Right lobe of liver (tissue), 6 donors: ENCODE measurements around the gene KCNMA1. TPM values are rescaled to one million over a fixed set of nuclear protein-coding genes. Genes with fewer than 3 reads are reported as not detected.

ENCODE experiments used
- ATAC-seq, 4 donors: fragments of 200-7000 bp; cut with Tn5 transposase; one replicate each; pipeline ENCODE4 v1.9.1; 2020; ENCODE audit warnings: mild to moderate bottlenecking in 4 of 4, moderate library complexity in 4 of 4
- DNase-seq, 3 donors: peaks; one replicate each; pipeline ENCODE4 v3.0.0-alpha.2; 2020
- H3K27ac ChIP-seq, 3 donors: fragments of 200-600 bp; one replicate each; pipeline ENCODE4 v1.8.0; 2022
- H3K27me3 ChIP-seq, 2 donors: fragments of 200-600 bp; one replicate each; pipeline ENCODE4 v1.8.0; 2022
- H3K36me3 ChIP-seq, 4 donors: fragments of 200-600 bp; sonication (generic) in 1 of 4; one replicate each; pipeline versions ENCODE4 v1.5.1 to v1.8.0; 2017 to 2022; ENCODE audit warnings: control low read depth in 1 of 4
- H3K4me1 ChIP-seq, 4 donors: fragments of 200-600 bp; sonication (generic) in 1 of 4; one replicate each; pipeline versions ENCODE4 v1.5.1 to v1.8.0; 2017 to 2022; ENCODE audit warnings: control low read depth in 1 of 4
- H3K4me3 ChIP-seq, 3 donors: fragments of 200-600 bp; one replicate each; pipeline ENCODE4 v1.8.0; 2022
- H3K9me3 ChIP-seq, 4 donors: fragments of 200-600 bp; sonication (generic) in 1 of 4; one replicate each; pipeline versions ENCODE4 v1.5.1 to v1.8.0; 2017 to 2022; ENCODE audit warnings: control low read depth in 1 of 4
- POLR2A ChIP-seq: fragments of 450-650 bp; IDR thresholded peaks from one replicate; pipeline ENCODE4 v1.6.1; 2017; ENCODE audit warnings: antibody characterized with exemption, mild to moderate bottlenecking
- WGBS: methylation state at CpG from one replicate; pipeline ENCODE4 v1.1.6; 2018; ENCODE audit warnings: low coverage, low lambda C conversion rate; ENCODE audit not compliant: insufficient coverage; ENCODE audit errors: missing lambda C conversion rate; 5-methylcytosine and 5-hydroxymethylcytosine counted together
- intact Hi-C, 2 donors: fragments of 100-400 bp; cut with DNase I; formaldehyde crosslinking; loops; one replicate each; pipeline versions ENCODE4 v1.11.2 to v1.14.1; 2022
- total RNA-seq, 6 experiments: library from RNA; depleted of rRNA in 2 of 6; stranded (reverse); fragments of >200 nt in 2 of 6; fragmentation: NEBNext Ultra II Directional in 3 of 6; extraction: Animal tissue kit (Norgen Biotek cat#: 25700) in 3 of 6; gene quantifications; one replicate each; pipeline versions ENCODE4 v1.1.0 to v1.2.4, GENCODE V29; 2016 to 2023
- TF ChIP-seq, protein P1 (sequence below), 4 donors: fragments of 200-600 bp in 3 of 4; fragments of 450-650 bp in 1 of 4; IDR thresholded peaks; one replicate each; pipeline versions ENCODE4 v1.5.1 to v1.8.0; 2016 to 2022; ENCODE audit warnings: antibody characterized with exemption in 4 of 4, mild to moderate bottlenecking in 2 of 4
- donor health status: DM: no; HTN: yes; CAD: no.
- donor health status: DM: no; HTN: no; CAD: no.
- donor health status: DM: no; HTN: no; CAD: no.
- donor health status: DM: no; HTN: yes; CAD: no.
- donor health status: DM: no; HTN: yes; CAD: no.

Gene KCNMA1
- total RNA-seq, 6 experiments from 2014 or later: 5.7 to 48.0 (median 15.1) TPM

DNA sequence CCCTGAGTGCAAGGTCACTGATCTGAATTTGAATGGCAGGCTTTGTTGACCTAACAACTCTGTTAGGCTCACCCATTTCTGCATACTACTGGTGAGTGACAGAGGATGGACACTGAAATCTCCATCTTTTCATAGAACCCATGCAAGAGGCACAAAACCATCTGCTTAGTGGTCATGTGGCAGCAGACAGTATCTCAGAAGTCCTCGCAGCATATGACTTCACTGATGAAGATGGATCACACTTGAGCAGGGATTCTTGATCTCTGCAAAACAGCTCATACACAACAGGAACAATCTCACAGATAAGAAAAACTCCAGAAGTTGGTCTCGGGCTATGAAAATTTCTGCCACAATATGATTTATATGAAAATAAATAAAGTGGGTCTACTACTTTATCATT lies 487.9 kb downstream of the KCNMA1 start:
- WGBS: 88% methylated on average over 2 of the region's 2 CpGs
- DNase-seq: no peak
- H3K27me3 ChIP-seq: no peaks in the 10 kb centered on the region
- no peak for ATAC-seq
- intact Hi-C loops: no loop called here
- H3K9me3 ChIP-seq: no peaks in the 10 kb centered on the region
- no peaks in the 10 kb centered on the region for H3K4me1 ChIP-seq
- H3K27ac ChIP-seq: no peak overlapping the region
- no peaks in the 10 kb centered on the region for H3K36me3 ChIP-seq
- H3K4me3 ChIP-seq: no peak overlapping the region
- no peak for TF ChIP-seq POLR2A
- TF ChIP-seq, protein P1, sequence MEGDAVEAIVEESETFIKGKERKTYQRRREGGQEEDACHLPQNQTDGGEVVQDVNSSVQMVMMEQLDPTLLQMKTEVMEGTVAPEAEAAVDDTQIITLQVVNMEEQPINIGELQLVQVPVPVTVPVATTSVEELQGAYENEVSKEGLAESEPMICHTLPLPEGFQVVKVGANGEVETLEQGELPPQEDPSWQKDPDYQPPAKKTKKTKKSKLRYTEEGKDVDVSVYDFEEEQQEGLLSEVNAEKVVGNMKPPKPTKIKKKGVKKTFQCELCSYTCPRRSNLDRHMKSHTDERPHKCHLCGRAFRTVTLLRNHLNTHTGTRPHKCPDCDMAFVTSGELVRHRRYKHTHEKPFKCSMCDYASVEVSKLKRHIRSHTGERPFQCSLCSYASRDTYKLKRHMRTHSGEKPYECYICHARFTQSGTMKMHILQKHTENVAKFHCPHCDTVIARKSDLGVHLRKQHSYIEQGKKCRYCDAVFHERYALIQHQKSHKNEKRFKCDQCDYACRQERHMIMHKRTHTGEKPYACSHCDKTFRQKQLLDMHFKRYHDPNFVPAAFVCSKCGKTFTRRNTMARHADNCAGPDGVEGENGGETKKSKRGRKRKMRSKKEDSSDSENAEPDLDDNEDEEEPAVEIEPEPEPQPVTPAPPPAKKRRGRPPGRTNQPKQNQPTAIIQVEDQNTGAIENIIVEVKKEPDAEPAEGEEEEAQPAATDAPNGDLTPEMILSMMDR (IDR thresholded peaks at IDR 0.05): no peak

DNA sequence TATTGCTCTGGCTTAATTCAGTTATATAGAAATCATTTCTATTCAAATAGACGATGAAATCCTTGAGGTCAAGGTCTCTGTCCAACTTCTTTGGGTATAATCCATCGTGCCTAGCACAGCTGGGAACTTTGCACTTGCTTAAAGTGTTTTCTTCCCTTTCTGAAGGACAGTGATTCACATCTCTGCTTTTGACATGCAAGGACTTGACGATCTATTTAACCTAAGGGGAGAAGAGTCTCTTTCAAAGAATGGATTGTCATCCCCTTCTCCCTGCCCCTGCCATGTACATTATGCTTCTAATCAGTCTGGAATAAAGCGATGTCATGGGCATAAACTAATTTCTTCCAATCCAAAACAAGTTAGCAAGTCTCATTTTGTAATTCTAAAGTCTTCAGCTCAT lies 488.6 kb downstream of the KCNMA1 start:
- no peaks in the 10 kb centered on the region for H3K27me3 ChIP-seq
- H3K27ac ChIP-seq: no peak overlapping the region
- H3K36me3 ChIP-seq: no peaks in the 10 kb centered on the region
- H3K4me1 ChIP-seq: no peaks in the 10 kb centered on the region
- TF ChIP-seq, protein P1 (IDR thresholded peaks at IDR 0.05): no peak
- TF ChIP-seq POLR2A: no peak
- DNase-seq (no peak), ATAC-seq (no peak)
- no peaks in the 10 kb centered on the region for H3K9me3 ChIP-seq
- no peak overlapping the region for H3K4me3 ChIP-seq
- intact Hi-C loops: no loop called here
- WGBS: 67% methylated on average over 4 of the region's 4 CpGs

DNA sequence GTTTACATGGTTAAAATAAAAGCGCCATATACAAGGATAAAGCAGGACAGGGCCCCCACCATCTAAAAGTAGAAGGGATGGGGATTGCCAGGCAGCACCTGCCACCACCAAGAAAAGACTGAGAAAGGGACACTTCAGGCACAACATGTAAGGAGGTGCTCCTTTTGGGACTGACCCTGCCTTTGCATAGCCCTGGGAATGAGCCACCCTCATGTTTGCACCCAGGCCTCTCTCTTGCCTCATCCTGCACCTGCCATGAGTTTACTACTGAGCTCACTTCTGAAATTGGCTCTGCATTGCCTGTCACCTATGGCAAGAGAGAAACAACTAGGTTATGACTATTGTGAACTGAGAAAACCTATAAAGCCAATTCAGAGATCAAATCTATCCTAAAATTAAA lies 489.7 kb downstream of the KCNMA1 start:
- no peaks in the 10 kb centered on the region for H3K4me1 ChIP-seq
- 100% methylated on average over 1 of the region's 1 CpG for WGBS
- no peaks in the 10 kb centered on the region for H3K27me3 ChIP-seq
- no peaks in the 10 kb centered on the region for H3K9me3 ChIP-seq
- TF ChIP-seq POLR2A: no peak
- TF ChIP-seq, protein P1 (IDR thresholded peaks at IDR 0.05): no peak
- intact Hi-C loops: no loop called here
- H3K27ac ChIP-seq: no peak overlapping the region
- ATAC-seq (no peak), DNase-seq (no peak)
- H3K4me3 ChIP-seq: no peak overlapping the region
- no peaks in the 10 kb centered on the region for H3K36me3 ChIP-seq

GRCh38 chr10:77146712-77147336 lies 490.8 kb downstream of the KCNMA1 start:
- H3K36me3 ChIP-seq: no peaks in the 10 kb centered on the region
- no peaks in the 10 kb centered on the region for H3K27me3 ChIP-seq
- no peak overlapping the region for H3K27ac ChIP-seq
- no peak for ATAC-seq
- H3K4me3 ChIP-seq: no peak overlapping the region
- no peaks in the 10 kb centered on the region for H3K9me3 ChIP-seq
- intact Hi-C loops: no loop called here
- H3K4me1 ChIP-seq: no peaks in the 10 kb centered on the region
- 70% methylated on average over 5 of the region's 5 CpGs for WGBS
- no peak for DNase-seq
- no peak for TF ChIP-seq POLR2A
- TF ChIP-seq, protein P1 (IDR thresholded peaks at IDR 0.05): no peak

DNA sequence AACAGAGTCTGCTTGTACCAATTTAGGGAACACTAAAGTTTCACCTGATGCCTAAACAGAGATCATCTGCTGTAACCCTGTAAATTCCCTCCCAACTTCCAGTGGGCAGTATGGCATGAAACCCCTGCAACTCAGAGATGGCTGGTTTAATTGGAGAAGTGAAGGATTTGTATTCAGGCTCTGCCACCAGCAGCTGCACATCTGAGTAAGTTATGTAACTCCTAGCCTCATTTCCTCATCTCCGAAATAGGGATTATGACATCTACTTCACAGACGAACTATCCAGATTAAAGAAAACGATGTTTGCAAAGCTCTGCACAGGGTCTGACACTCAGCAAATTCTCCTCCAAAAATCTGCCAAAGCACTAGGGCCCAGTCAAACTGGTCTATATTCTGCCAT lies 493.0 kb downstream of the KCNMA1 start:
- intact Hi-C loops: no loop called here
- ATAC-seq: no peak
- WGBS: 47% methylated on average over 3 of the region's 3 CpGs

More for the DNA sequence above, 493.0 kb downstream of the KCNMA1 start:
- H3K27me3 ChIP-seq: no peaks in the 10 kb centered on the region
- no peaks in the 10 kb centered on the region for H3K4me1 ChIP-seq
- DNase-seq: no peak
- H3K4me3 ChIP-seq: no peak overlapping the region
- H3K36me3 ChIP-seq: no peaks in the 10 kb centered on the region
- H3K27ac ChIP-seq: no peak overlapping the region
- no peak for TF ChIP-seq POLR2A
- TF ChIP-seq, protein P1 (IDR thresholded peaks at IDR 0.05): no peak
- H3K9me3 ChIP-seq: no peaks in the 10 kb centered on the region
